SU-DHL-6 (cell line): ENCODE results near the gene L3MBTL1.

ENCODE experiments used
- CTCF ChIP-seq: fragments of 200-600 bp; sonication (generic); IDR thresholded peaks from one replicate; pipeline ENCODE4 v1.5.1; 2017; ENCODE audit warnings: antibody characterized with exemption, mild to moderate bottlenecking, low read length, moderate library complexity; ENCODE audit not compliant: insufficient read depth, poor library complexity, severe bottlenecking
- EZH2phosphoT487 ChIP-seq: fragments of 200-600 bp; sonication (generic), shearing (Covaris generic); conservative IDR thresholded peaks from 2 replicates; pipeline ENCODE4 v1.6.1; 2018; ENCODE audit warnings: mild to moderate bottlenecking, antibody characterized with exemption, low read length, moderate library complexity, mixed read lengths

GRCh38 chr20:43541214-43541613, 33.7 kb downstream of the L3MBTL1 start:
- TF ChIP-seq CTCF (no peak), EZH2phosphoT487 (no peak)
